ENCODE data around the gene G6PD.
A peak's percentile ranks its signal among the peaks of the same experiment; 100 is the strongest.

Gene G6PD

DNA sequence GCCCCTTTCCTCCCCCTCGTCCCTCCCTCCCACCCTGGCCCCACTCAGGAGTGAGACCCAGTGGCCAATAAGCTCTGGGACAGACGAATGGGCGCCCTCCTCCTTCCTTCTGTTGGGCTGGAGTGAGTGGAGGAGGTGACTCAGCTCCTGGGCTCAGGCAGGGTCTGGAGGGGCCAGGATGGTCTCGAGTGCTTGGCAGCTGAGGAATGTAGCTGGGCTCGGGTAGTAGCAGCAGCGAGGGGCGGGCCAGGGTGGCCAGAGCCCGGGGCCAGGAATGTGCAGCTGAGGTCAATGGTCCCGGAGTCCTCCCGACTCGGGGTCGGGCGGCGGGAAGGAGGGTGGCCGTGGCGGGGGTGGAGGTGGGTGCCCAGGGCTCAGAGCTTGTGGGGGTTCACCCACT, 15.0 kb downstream of the G6PD start:
- TF ChIP-seq, protein P1, sequence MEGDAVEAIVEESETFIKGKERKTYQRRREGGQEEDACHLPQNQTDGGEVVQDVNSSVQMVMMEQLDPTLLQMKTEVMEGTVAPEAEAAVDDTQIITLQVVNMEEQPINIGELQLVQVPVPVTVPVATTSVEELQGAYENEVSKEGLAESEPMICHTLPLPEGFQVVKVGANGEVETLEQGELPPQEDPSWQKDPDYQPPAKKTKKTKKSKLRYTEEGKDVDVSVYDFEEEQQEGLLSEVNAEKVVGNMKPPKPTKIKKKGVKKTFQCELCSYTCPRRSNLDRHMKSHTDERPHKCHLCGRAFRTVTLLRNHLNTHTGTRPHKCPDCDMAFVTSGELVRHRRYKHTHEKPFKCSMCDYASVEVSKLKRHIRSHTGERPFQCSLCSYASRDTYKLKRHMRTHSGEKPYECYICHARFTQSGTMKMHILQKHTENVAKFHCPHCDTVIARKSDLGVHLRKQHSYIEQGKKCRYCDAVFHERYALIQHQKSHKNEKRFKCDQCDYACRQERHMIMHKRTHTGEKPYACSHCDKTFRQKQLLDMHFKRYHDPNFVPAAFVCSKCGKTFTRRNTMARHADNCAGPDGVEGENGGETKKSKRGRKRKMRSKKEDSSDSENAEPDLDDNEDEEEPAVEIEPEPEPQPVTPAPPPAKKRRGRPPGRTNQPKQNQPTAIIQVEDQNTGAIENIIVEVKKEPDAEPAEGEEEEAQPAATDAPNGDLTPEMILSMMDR (IDR thresholded peaks at IDR 0.05; ENCODE audit: low read depth, low read length, missing control alignments), result no peak
- Histone ChIP-seq H3K36me3 (replicated peaks) (peaks cover 9% of the 10 kb centered on the region), H3K4me3 (ENCODE audit: low read depth, low read length) (no peak overlapping the region), H3K27ac (no peak overlapping the region), H3K27me3 (replicated peaks) (no peaks in the 10 kb centered on the region)
- in situ Hi-C loops (cut with HindIII; ENCODE audit: low pct_ligation_motif_present, low sequenced_read_pairs), result no loop called here
- no peak for DNase-seq

DNA sequence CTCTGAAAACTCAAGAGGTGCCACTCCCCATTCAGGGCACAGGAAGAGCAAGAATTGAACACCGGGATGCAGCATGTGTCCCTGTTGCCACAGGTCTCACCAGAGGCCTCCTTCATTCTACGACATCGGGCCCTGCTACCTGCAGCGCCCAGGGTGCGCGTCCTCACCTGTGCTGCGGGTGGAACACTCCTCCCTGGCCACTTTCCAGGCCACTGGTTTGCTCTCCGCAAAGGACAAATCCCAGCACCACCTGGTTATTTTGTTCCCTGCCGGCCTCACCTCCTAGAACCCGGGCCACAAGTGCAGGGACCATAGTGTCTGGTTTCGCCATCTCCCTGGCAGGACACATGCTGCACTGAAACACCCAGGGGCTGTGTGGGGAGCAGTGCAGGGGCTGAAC, 16.4 kb downstream of the G6PD start:
- no peaks in the 10 kb centered on the region for H3K27me3 ChIP-seq (replicated peaks)
- DNase-seq, result no peak
- H3K36me3 ChIP-seq (replicated peaks), result peaks cover 9% of the 10 kb centered on the region
- H3K27ac ChIP-seq, result no peak overlapping the region
- TF ChIP-seq, protein P1 (IDR thresholded peaks at IDR 0.05; ENCODE audit: low read depth, low read length, missing control alignments), result no peak
- H3K4me3 ChIP-seq (ENCODE audit: low read depth, low read length), result no peak overlapping the region
- in situ Hi-C loops (cut with HindIII; ENCODE audit: low pct_ligation_motif_present, low sequenced_read_pairs), result no loop called here

DNA sequence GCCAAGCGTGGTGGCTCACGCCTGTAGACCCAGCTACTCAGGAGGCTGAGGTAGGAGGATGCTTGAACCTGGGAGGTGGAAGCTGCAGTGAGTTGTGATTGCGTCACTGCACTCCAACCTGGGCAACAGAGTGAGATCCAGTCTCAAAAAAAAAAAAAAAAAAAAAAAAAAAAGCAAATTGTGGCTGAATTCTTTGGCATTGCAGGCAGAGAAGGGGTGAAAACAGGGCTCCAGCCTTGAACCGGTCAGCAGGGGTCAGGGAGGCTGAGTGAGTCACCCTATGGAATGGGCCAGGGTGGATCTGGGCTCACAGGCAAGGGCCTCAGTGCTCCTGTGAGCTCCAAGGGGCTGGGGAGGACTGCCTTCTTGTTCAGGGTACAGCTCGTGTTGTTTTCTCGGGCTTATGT, 17.4 kb downstream of the G6PD start:
- H3K4me3 ChIP-seq (ENCODE audit: low read depth, low read length), result no peak overlapping the region
- TF ChIP-seq, protein P1 (IDR thresholded peaks at IDR 0.05; ENCODE audit: low read depth, low read length, missing control alignments), result no peak
- peaks cover 9% of the 10 kb centered on the region for H3K36me3 ChIP-seq (replicated peaks)
- H3K27ac ChIP-seq, result no peak overlapping the region
- no peak for DNase-seq
- H3K27me3 ChIP-seq (replicated peaks), result no peaks in the 10 kb centered on the region
- in situ Hi-C loops (cut with HindIII; ENCODE audit: low pct_ligation_motif_present, low sequenced_read_pairs), result no loop called here

DNA sequence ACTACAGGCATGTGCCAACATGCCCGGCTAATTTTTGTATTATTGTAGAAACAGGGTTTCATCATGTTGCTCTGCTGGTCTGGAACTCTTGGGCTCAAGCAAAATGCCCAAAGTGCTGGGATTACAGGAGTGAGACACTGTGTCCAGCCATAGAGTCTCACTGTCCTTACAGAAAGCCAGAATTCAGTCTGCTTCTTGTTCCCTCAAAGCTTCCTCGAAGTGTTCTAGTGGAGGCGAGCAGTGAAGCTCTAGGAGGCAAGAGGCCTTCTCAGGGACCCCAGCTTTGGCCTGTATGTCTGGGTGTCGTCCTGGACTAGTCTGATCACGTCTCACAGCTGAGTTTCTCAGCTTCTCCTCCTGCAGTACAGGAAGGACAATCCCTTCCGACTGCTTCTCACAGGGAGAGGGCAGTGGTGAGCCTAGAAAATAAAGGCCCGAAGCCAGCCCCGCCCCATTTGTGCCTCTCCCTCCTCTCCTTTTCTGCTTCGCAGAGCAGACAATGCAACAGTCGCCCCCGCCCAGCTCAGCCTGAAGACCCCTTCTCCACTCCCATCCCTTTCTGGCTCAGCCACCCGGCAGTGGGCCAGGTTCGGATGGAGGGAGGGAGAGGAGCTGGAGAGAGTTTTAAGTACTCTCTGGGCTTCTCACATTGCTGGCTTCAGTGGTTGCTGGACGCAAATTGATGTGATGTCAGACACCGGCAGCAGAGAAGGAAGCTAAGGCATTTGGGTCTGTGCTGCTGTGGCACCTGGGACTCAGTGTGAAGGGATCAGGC, 19.6 kb downstream of the G6PD start:
- TF ChIP-seq, protein P1 (IDR thresholded peaks at IDR 0.05; ENCODE audit: low read depth, low read length, missing control alignments), result peak; percentile 72
- DNase-seq, result peak; percentile 75
- no peaks in the 10 kb centered on the region for H3K36me3 ChIP-seq (replicated peaks)
- peak overlapping the region; percentile 39 for H3K4me3 ChIP-seq (ENCODE audit: low read depth, low read length)
- in situ Hi-C loops (cut with HindIII; ENCODE audit: low pct_ligation_motif_present, low sequenced_read_pairs), result no loop called here
- H3K27me3 ChIP-seq (replicated peaks), result no peaks in the 10 kb centered on the region
- no peak overlapping the region for H3K27ac ChIP-seq

DNA sequence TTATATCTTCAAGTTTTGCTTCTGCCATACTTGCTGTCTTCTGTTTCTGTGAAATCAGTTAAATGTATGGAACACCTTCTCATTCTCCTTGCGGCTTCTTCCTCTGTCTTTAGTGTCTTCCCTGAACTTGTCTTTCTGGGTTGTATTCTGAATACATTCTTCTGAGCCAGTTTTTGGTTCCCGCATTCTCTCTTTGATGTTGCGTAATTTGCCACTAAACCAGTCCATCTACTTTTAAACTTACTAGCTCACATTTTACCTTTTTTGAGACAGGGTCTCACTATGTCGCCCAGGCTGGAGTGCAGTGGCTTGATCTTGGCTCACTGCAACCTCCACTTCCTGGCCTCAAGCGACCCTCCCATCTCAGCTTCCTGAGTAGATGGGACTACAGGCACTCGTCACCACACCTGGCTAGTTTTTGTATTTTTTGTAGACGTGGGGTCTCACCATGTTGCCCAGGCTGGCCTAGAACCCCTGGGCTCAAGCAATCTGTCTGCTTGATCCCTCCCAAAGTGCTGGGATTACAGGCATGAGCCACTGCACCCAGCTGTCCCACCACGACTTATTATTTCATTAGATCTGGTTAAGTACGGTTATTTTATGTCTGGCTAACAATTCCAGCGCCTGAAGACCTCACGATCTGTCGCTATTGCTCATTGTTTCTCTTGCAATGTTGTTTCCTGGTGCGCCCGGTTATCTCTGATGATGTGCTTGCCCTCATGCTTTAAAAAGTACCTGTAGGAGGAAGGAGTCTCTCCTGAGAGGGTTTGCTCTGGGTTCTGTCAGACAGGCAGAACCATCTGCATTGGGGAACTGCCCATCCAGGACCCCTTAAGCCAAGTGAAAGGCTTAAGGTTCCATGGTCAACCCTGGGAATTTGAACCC, 20.8 kb downstream of the G6PD start:
- in situ Hi-C loops (cut with HindIII; ENCODE audit: low pct_ligation_motif_present, low sequenced_read_pairs), result no loop called here
- TF ChIP-seq, protein P1 (IDR thresholded peaks at IDR 0.05; ENCODE audit: low read depth, low read length, missing control alignments), result no peak
- no peaks in the 10 kb centered on the region for H3K36me3 ChIP-seq (replicated peaks)
- H3K27ac ChIP-seq, result no peak overlapping the region
- no peak for DNase-seq
- no peak overlapping the region for H3K4me3 ChIP-seq (ENCODE audit: low read depth, low read length)
- no peaks in the 10 kb centered on the region for H3K27me3 ChIP-seq (replicated peaks)

Data from brain microvascular endothelial cell (primary cell).